ENCODE measurements around the gene OBSL1. TPM values are rescaled to one million over a fixed set of nuclear protein-coding genes. Genes with fewer than 3 reads are reported as not detected.

Gene OBSL1
- total and polyA plus RNA-seq, 10 of the 15 experiments (the other 5 are each of a cell fraction or from before 2014, with no cell fraction given), result 0.14 to 0.77 TPM; not detected in 8

DNA sequence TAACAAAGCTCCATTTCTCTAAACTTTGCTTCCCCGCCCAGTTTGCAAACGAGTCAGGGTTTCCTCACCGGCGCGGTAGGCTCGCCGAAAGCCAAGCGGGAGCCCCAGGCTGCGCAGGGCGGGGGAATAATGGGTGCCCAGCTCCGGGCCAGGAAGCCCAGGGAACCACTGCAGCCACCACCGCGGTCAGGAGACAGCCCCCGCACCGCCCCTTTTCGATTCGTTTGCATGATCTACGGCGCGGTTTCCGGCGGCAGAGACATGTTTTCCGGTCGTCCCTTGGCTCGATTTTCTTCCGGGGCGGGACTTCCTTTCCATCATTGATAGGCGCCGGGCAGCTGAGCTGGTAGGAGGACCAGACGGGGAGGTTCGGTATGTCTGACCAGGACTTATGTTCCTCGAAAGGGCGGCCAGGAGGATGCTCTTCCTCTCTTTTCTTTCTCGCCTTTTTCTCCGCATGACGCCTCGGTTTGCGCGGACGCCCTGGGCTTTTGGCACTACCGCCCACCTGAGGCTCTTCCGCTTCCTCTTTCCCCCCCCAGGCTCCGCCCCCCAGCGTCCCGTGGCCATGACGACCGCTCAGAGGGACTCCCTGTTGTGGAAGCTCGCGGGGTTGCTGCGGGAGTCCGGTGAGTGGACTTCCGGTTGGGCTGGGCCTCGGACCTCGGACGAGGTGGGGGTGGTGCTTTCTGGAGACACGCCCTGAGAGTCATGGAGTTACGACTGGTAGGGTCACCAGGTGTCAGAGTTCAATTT is 26.4 kb upstream of the OBSL1 start, which contains the start of gene STK11IP (continued):
- TF ChIP-seq, protein P1, sequence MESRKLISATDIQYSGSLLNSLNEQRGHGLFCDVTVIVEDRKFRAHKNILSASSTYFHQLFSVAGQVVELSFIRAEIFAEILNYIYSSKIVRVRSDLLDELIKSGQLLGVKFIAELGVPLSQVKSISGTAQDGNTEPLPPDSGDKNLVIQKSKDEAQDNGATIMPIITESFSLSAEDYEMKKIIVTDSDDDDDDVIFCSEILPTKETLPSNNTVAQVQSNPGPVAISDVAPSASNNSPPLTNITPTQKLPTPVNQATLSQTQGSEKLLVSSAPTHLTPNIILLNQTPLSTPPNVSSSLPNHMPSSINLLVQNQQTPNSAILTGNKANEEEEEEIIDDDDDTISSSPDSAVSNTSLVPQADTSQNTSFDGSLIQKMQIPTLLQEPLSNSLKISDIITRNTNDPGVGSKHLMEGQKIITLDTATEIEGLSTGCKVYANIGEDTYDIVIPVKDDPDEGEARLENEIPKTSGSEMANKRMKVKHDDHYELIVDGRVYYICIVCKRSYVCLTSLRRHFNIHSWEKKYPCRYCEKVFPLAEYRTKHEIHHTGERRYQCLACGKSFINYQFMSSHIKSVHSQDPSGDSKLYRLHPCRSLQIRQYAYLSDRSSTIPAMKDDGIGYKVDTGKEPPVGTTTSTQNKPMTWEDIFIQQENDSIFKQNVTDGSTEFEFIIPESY (IDR thresholded peaks at IDR 0.05), result no peak
- no peak for TF ChIP-seq TCF3 (IDR thresholded peaks at IDR 0.05; ENCODE audit: borderline replicate concordance, insufficient read depth, low read depth, low read length)
- TF ChIP-seq, protein P2, sequence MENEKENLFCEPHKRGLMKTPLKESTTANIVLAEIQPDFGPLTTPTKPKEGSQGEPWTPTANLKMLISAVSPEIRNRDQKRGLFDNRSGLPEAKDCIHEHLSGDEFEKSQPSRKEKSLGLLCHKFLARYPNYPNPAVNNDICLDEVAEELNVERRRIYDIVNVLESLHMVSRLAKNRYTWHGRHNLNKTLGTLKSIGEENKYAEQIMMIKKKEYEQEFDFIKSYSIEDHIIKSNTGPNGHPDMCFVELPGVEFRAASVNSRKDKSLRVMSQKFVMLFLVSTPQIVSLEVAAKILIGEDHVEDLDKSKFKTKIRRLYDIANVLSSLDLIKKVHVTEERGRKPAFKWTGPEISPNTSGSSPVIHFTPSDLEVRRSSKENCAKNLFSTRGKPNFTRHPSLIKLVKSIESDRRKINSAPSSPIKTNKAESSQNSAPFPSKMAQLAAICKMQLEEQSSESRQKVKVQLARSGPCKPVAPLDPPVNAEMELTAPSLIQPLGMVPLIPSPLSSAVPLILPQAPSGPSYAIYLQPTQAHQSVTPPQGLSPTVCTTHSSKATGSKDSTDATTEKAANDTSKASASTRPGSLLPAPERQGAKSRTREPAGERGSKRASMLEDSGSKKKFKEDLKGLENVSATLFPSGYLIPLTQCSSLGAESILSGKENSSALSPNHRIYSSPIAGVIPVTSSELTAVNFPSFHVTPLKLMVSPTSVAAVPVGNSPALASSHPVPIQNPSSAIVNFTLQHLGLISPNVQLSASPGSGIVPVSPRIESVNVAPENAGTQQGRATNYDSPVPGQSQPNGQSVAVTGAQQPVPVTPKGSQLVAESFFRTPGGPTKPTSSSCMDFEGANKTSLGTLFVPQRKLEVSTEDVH (IDR thresholded peaks at IDR 0.05; ENCODE audit: low read depth, partially characterized antibody), result peak; percentile 96
- peak; percentile 45; the same call in 1 of the 2 replicates for TF ChIP-seq NFYB (IDR thresholded peaks at IDR 0.05; ENCODE audit: insufficient read depth, low read depth, low read length)
- no peak for TF ChIP-seq PAX8 (IDR thresholded peaks at IDR 0.05)
- no peak for TF ChIP-seq KAT2A (conservative IDR thresholded peaks at IDR 0.05; ENCODE audit: control insufficient read depth, low read depth, low read length)
- peak; percentile 97 for TF ChIP-seq POLR2A (IDR thresholded peaks at IDR 0.05; ENCODE audit: low read depth, low read length)
- peak; percentile 76 for TF ChIP-seq ATF7 (IDR thresholded peaks at IDR 0.05; ENCODE audit: low read depth)
- peak; percentile 72 for TF ChIP-seq MEF2B (IDR thresholded peaks at IDR 0.05; ENCODE audit: partially characterized antibody, poor library complexity, severe bottlenecking)
- TF ChIP-seq SREBF2 (IDR thresholded peaks at IDR 0.05; ENCODE audit: low read length), result no peak
- peak; percentile 97 for TF ChIP-seq MXI1 (IDR thresholded peaks at IDR 0.05; ENCODE audit: low read depth, low read length)
- no peak for TF ChIP-seq RAD21 (IDR thresholded peaks at IDR 0.05; ENCODE audit: insufficient read depth, low read depth, low read length)
- no peak for TF ChIP-seq JUNB (IDR thresholded peaks at IDR 0.05)
- TF ChIP-seq BRCA1 (IDR thresholded peaks at IDR 0.05; ENCODE audit: low read depth, low read length), result no peak
- no peak for TF ChIP-seq YBX1 (IDR thresholded peaks at IDR 0.05)
- TF ChIP-seq SP1 (IDR thresholded peaks at IDR 0.05; ENCODE audit: low read depth, low read length), result peak; percentile 54
- TF ChIP-seq, protein P3, sequence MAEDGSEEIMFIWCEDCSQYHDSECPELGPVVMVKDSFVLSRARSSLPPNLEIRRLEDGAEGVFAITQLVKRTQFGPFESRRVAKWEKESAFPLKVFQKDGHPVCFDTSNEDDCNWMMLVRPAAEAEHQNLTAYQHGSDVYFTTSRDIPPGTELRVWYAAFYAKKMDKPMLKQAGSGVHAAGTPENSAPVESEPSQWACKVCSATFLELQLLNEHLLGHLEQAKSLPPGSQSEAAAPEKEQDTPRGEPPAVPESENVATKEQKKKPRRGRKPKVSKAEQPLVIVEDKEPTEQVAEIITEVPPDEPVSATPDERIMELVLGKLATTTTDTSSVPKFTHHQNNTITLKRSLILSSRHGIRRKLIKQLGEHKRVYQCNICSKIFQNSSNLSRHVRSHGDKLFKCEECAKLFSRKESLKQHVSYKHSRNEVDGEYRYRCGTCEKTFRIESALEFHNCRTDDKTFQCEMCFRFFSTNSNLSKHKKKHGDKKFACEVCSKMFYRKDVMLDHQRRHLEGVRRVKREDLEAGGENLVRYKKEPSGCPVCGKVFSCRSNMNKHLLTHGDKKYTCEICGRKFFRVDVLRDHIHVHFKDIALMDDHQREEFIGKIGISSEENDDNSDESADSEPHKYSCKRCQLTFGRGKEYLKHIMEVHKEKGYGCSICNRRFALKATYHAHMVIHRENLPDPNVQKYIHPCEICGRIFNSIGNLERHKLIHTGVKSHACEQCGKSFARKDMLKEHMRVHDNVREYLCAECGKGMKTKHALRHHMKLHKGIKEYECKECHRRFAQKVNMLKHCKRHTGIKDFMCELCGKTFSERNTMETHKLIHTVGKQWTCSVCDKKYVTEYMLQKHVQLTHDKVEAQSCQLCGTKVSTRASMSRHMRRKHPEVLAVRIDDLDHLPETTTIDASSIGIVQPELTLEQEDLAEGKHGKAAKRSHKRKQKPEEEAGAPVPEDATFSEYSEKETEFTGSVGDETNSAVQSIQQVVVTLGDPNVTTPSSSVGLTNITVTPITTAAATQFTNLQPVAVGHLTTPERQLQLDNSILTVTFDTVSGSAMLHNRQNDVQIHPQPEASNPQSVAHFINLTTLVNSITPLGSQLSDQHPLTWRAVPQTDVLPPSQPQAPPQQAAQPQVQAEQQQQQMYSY (CRISPR knock-in tag; IDR thresholded peaks at IDR 0.05), result no peak
- TF ChIP-seq CREB1 (IDR thresholded peaks at IDR 0.05; ENCODE audit: low read depth), result peak; percentile 92
- TF ChIP-seq, protein P4, sequence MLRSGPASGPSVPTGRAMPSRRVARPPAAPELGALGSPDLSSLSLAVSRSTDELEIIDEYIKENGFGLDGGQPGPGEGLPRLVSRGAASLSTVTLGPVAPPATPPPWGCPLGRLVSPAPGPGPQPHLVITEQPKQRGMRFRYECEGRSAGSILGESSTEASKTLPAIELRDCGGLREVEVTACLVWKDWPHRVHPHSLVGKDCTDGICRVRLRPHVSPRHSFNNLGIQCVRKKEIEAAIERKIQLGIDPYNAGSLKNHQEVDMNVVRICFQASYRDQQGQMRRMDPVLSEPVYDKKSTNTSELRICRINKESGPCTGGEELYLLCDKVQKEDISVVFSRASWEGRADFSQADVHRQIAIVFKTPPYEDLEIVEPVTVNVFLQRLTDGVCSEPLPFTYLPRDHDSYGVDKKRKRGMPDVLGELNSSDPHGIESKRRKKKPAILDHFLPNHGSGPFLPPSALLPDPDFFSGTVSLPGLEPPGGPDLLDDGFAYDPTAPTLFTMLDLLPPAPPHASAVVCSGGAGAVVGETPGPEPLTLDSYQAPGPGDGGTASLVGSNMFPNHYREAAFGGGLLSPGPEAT (IDR thresholded peaks at IDR 0.05; ENCODE audit: low read depth), result peak; percentile 63; the same call in 1 of the 2 replicates
- peak; percentile 48; the same call in 1 of the 2 replicates for TF ChIP-seq TBL1XR1 (IDR thresholded peaks at IDR 0.05; ENCODE audit: low read depth, low read length)
